Neural crest cell (in vitro differentiated cells): ENCODE results near the gene LARP4B. TPM values are rescaled to one million over a fixed set of nuclear protein-coding genes. Genes with fewer than 3 reads are reported as not detected.

Experiments
- DNase-seq: peaks from one replicate; pipeline ENCODE4 v3.0.0; 2021; ENCODE audit warnings: low read depth, mixed read lengths, low spot score
- H3K27ac Mint-ChIP-seq: one replicate; pipeline ENCODE4 v1.8.0; 2021; ENCODE audit warnings: mild to moderate bottlenecking, mixed read lengths; ENCODE audit not compliant: unreplicated experiment
- H3K27me3 Mint-ChIP-seq: 2 replicates; pipeline ENCODE4 v1.8.0; 2021; ENCODE audit warnings: low read depth, mild to moderate bottlenecking, mixed read lengths
- H3K36me3 Mint-ChIP-seq: 2 replicates; pipeline ENCODE4 v1.8.0; 2021; ENCODE audit warnings: low read depth, mild to moderate bottlenecking, mixed read lengths
- H3K4me1 Mint-ChIP-seq: 2 replicates; pipeline ENCODE4 v1.8.0; 2021; ENCODE audit warnings: mixed read lengths
- H3K4me3 Mint-ChIP-seq: one replicate; pipeline ENCODE4 v1.8.0; 2021; ENCODE audit warnings: mild to moderate bottlenecking, mixed read lengths
- H3K9me3 Mint-ChIP-seq: 2 replicates; pipeline ENCODE4 v1.8.0; 2021; ENCODE audit warnings: mixed read lengths
- CTCF ChIP-seq: fragments of 200-600 bp; sonication (generic); conservative IDR thresholded peaks from 2 replicates; pipeline ENCODE4 v1.5.0; 2021; ENCODE audit warnings: antibody characterized with exemption, mild to moderate bottlenecking
- total RNA-seq: library from RNA; stranded (reverse); gene quantifications from 2 replicates; pipeline ENCODE4 v1.2.1, GENCODE V29; 2021

The LARP4B gene
- total RNA-seq, 1 donor from 2014 or later: 75.4 TPM

- H3K4me1 Mint-ChIP-seq: no peaks in the 10 kb centered on the region
- H3K9me3 Mint-ChIP-seq: no peaks in the 10 kb centered on the region
- H3K27ac Mint-ChIP-seq: no peak overlapping the region
- H3K4me3 Mint-ChIP-seq: no peak overlapping the region
- no peaks in the 10 kb centered on the region for H3K27me3 Mint-ChIP-seq
- H3K36me3 Mint-ChIP-seq: peaks cover 6% of the 10 kb centered on the region
- TF ChIP-seq CTCF: no peak
- no peak for DNase-seq
Measured at GRCh38 chr10:876438-876837, 55.1 kb downstream of the LARP4B start.

- no peak overlapping the region for H3K4me3 Mint-ChIP-seq
- H3K9me3 Mint-ChIP-seq: no peaks in the 10 kb centered on the region
- H3K27me3 Mint-ChIP-seq: no peaks in the 10 kb centered on the region
- H3K36me3 Mint-ChIP-seq: peaks cover 4% of the 10 kb centered on the region
- TF ChIP-seq CTCF: no peak
- no peaks in the 10 kb centered on the region for H3K4me1 Mint-ChIP-seq
- no peak for DNase-seq
- H3K27ac Mint-ChIP-seq: peak overlapping the region; percentile 16
Measured at GRCh38 chr10:873020-873419, 58.5 kb downstream of the LARP4B start.

- no peaks in the 10 kb centered on the region for H3K9me3 Mint-ChIP-seq
- H3K4me1 Mint-ChIP-seq: no peaks in the 10 kb centered on the region
- no peaks in the 10 kb centered on the region for H3K27me3 Mint-ChIP-seq
- peak overlapping the region; percentile 89 for H3K27ac Mint-ChIP-seq
- no peak overlapping the region for H3K4me3 Mint-ChIP-seq
- peaks cover 4% of the 10 kb centered on the region for H3K36me3 Mint-ChIP-seq
- no peak for TF ChIP-seq CTCF
- DNase-seq: no peak
Measured at GRCh38 chr10:871951-872403, 59.5 kb downstream of the LARP4B start.

DNA sequence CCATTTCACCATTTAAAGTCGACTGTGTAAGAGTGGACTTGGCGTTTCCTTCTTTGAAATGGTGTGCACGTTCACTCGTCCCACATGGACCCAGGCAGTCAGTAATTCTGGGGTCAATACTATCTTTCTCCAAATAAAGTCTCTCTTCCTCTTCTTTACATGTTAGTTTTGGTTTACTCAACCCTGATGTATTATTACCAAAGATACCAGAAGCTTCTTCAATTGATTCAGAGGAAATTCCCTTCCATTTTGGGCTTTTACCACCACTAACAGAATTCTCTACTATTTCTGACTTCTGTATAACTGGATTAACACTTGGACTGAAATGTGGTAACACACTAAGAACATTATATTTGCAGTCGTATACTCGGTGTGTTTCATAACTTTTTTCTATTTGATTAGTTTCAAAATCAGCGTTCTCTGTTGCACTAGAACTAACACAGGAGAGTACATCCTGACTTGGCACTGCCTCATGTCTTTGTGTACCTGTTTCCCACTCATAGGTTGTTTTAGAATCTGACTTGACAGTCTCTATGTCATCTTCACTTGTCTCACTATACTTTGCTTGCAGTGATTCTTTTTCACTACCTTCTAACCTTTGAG lies 60.8 kb downstream of the LARP4B start:
- no peaks in the 10 kb centered on the region for H3K9me3 Mint-ChIP-seq
- no peak for DNase-seq
- peak overlapping the region; percentile 27 for H3K27ac Mint-ChIP-seq
- H3K4me3 Mint-ChIP-seq: no peak overlapping the region
- H3K4me1 Mint-ChIP-seq: no peaks in the 10 kb centered on the region
- no peak for TF ChIP-seq CTCF
- peaks cover 8% of the 10 kb centered on the region for H3K36me3 Mint-ChIP-seq
- H3K27me3 Mint-ChIP-seq: no peaks in the 10 kb centered on the region

DNA sequence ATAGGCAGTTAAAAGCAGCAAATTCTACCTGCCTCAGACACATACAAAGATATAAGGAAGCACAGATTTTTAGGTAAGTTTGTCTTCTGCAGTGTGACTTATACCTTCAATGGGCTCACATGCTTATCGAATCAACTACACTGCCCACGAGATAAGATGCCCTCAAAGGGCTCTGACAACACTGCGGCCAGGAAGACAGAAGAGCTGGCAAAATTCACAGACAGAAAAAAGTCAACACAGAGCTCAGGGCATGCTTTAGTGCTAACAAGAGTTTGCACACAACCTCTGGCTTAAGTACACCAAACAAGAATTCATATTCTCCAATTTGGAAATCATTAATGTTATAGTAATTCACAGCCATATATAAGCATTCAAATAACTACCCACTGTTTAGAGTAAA lies 62.3 kb downstream of the LARP4B start:
- Mint-ChIP-seq H3K36me3 (peaks cover 16% of the 10 kb centered on the region), H3K9me3 (no peaks in the 10 kb centered on the region), H3K4me3 (no peak overlapping the region), H3K27me3 (no peaks in the 10 kb centered on the region), H3K27ac (no peak overlapping the region), H3K4me1 (no peaks in the 10 kb centered on the region)
- TF ChIP-seq CTCF: no peak
- DNase-seq: no peak
